BLaER1 treated with 17β-estradiol and CSF1 and Interleukin-3, amounts not matched to agents 10 nM and 100 nM (cell line): ENCODE measurements around the gene GNL1.
"Not testable (repeated sequence)": the region's sequence is repeated elsewhere in the genome, so short reads cannot be mapped to it uniquely, and the experiment has no call there.

Source experiments
- H3K27ac ChIP-seq, 11 experiments: shearing (Covaris generic); formaldehyde crosslinking; 2 replicates each; pipeline ENCODE4 v1.8.1; 2022
- H3K27me3 ChIP-seq, 11 experiments: shearing (Covaris generic); formaldehyde crosslinking; 2 replicates each; pipeline ENCODE4 v1.8.1; 2022
- H3K36me3 ChIP-seq, 11 experiments: shearing (Covaris generic); formaldehyde crosslinking; 2 replicates each; pipeline ENCODE4 v1.8.1; 2022
- H3K4me1 ChIP-seq, 10 experiments: shearing (Covaris generic); formaldehyde crosslinking; 2 replicates each; pipeline ENCODE4 v1.8.1; 2022
- H3K4me2 ChIP-seq, 11 experiments: shearing (Covaris generic); formaldehyde crosslinking; 2 replicates each; pipeline ENCODE4 v1.8.1; 2022
- H3K4me3 ChIP-seq, 10 experiments: shearing (Covaris generic); formaldehyde crosslinking; 2 replicates each; pipeline ENCODE4 v1.8.1; 2022
- H3K9ac ChIP-seq, 11 experiments: shearing (Covaris generic); formaldehyde crosslinking; 2 replicates each; pipeline ENCODE4 v1.8.1; 2022
- H3K9me3 ChIP-seq, 11 experiments: shearing (Covaris generic); formaldehyde crosslinking; replicated peaks in 1 of 11; 2 replicates each; pipeline ENCODE4 v1.8.1; 2022
- H4K20me1 ChIP-seq, 11 experiments: shearing (Covaris generic); formaldehyde crosslinking; 2 replicates each; pipeline ENCODE4 v1.8.1; 2022
- Cebpa-rat ChIP-seq, 11 experiments: shearing (Covaris generic); IDR thresholded peaks; 2 replicates each; pipeline ENCODE4 v1.8.1; 2022

The GNL1 gene

DNA sequence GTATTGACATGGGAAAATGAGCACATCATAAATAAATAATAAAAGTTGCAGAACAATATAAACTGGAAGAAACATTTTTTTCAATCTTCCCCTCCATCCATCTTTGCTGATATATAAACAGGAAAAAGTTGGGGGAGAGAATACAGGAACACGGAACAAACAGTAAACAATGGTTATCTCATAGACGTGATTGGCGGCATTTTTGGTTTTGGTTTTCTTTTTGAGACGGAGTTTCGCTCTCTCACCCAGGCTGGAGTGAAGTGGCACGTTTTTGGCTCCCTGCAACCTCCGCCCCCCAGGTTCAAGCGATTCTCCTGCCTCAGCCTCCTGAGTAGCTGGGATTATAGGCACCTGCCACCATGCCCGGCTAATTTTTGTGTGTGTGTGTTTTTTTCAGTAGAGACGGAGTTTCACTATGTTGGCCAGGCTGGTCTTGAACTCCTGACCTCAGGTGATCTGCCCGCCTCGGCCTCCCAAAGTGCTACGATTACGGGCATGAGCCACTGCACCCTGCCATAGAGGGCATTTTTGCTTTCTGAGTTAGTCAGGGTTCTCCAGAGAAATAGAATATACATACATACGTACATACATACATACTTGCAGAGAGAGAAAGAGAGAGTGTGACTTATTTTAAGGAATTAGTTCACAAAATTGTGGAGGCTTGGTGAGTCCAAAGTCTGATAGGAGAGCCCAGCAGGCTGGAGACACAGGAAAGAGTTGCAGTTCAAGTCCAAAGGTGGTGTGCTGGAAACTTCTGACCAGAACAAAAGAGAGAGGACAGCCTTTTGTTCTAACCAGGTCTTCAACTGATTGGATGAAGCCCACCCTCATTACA lies 22.6 kb downstream of the GNL1 start:
- Histone ChIP-seq H3K9me3 (peaks cover 0 to 16% (median 5%) of the 10 kb centered on the region in 11 experiments; a peak in 8 of 22 replicates), H4K20me1 (no peaks in the 10 kb centered on the region), H3K4me3 (no peak overlapping the region), H3K4me1 (peaks cover 22 to 51% (median 43%) of the 10 kb centered on the region in 10 experiments), H3K27ac (peak overlapping the region in 8 of 11 experiments; percentile 62 to 90 (median 74); a peak in 12 of 22 replicates), H3K9ac (no peak overlapping the region; a peak in 1 of 22 replicates), H3K4me2 (peak overlapping the region in 9 of 11 experiments; percentile 27 to 65 (median 59); a peak in 14 of 22 replicates), H3K27me3 (no peaks in the 10 kb centered on the region), H3K36me3 (no peaks in the 10 kb centered on the region)
- no peak for TF ChIP-seq Cebpa-rat (IDR thresholded peaks at IDR 0.05)

DNA sequence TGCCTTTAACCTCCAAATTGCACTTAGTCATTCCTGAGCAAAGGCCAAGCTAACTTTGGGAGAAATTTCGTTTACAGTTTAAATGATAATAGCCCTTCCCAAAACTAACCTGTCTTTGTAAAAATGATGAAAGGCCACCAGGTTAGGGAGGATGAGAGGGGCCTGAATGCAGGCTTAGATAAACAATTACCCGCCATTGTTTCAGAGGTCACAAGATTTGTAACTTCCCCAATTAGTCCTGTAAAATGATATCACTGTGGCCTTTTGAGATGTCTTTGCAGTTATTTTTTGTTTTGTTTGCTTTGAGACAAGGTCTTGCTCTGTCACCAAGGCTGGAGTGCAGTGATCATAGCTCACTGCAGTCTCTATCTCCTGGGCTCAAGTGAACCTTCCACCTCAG lies 26.3 kb downstream of the GNL1 start:
- Histone ChIP-seq H3K9me3 (peaks cover 0 to 31% (median 20%) of the 10 kb centered on the region in 11 experiments; a peak in 13 of 22 replicates), H3K4me3 (no peak overlapping the region), H3K4me1 (peaks cover 36 to 79% (median 63%) of the 10 kb centered on the region in 10 experiments), H3K4me2 (peak overlapping the region in 9 of 11 experiments; percentile 13 to 85 (median 50); a peak in 14 of 22 replicates), H3K27ac (peak overlapping the region; percentile 2 to 90 (median 84); a peak in 21 of 22 replicates), H3K27me3 (no peaks in the 10 kb centered on the region), H4K20me1 (no peaks in the 10 kb centered on the region), H3K9ac (peak overlapping the region in 5 of 11 experiments; percentile 9 to 72 (median 51); a peak in 8 of 22 replicates), H3K36me3 (no peaks in the 10 kb centered on the region)
- TF ChIP-seq Cebpa-rat (IDR thresholded peaks at IDR 0.05), result no peak

DNA sequence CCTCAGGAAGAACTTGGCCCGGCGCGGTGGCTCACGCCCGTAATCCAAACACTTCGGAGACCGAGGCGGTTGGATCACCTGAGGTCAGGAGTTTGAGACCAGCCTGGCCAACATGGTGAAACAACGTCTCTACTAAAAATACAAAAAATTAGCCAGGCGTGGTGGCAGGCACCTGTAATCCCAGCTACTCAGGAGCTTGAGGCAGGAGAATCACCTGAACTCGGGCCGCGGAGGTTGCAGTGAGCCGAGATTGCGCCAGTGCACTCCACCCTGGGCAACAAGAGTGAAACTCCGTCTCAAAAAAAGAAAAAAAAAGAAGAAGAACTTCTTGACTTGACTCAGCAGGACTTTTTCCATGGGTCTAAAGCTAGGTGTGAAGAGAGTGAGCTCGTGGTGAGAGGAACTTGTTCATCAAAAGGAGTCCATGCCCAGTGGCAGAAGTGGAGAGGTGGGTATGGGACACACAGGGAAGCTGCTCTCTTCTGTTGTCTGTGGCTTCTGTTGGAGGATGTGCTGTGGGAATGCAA lies 26.9 kb downstream of the GNL1 start:
- H3K4me2 ChIP-seq, result peak overlapping the region in 9 of 11 experiments; percentile 13 to 85 (median 50); a peak in 17 of 22 replicates
- H3K4me3 ChIP-seq, H4K20me1 ChIP-seq, H3K36me3 ChIP-seq, H3K27me3 ChIP-seq: not testable (repeated sequence)
- peaks cover 36 to 82% (median 67%) of the 10 kb centered on the region in 10 experiments for H3K4me1 ChIP-seq
- H3K9me3 ChIP-seq, result peaks cover 0 to 31% (median 20%) of the 10 kb centered on the region in 11 experiments; a peak in 13 of 22 replicates
- H3K27ac ChIP-seq, result peak overlapping the region; percentile 80 to 90 (median 84); a peak in 21 of 22 replicates
- peak overlapping the region in 7 of 11 experiments; percentile 9 to 72 (median 33); a peak in 10 of 22 replicates for H3K9ac ChIP-seq

DNA sequence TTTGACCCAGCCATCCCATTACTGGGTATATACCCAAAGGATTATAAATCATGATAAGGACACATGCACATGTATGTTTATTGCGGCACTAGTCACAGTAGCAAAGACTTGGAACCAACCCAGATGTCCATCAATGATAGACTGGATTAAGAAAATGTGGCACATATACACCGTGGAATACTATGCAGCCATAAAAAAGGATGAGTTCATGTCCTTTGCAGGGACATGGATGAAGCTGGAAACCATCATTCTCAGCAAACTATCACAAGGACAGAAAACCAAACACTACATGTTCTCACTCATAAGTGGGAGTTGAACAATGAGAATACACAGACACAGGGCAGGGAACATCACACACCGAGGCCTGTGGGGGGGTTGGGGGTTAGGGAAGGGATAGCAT lies 29.8 kb downstream of the GNL1 start:
- H3K27me3 ChIP-seq, H3K9ac ChIP-seq, H3K4me3 ChIP-seq, H4K20me1 ChIP-seq, H3K36me3 ChIP-seq: not testable (repeated sequence)
- peak overlapping the region in 10 of 11 experiments; percentile 80 to 90 (median 84); a peak in 18 of 22 replicates for H3K27ac ChIP-seq
- peaks cover 19 to 89% (median 48%) of the 10 kb centered on the region in 10 experiments for H3K4me1 ChIP-seq
- peaks cover 0 to 49% (median 39%) of the 10 kb centered on the region in 11 experiments; a peak in 16 of 22 replicates for H3K9me3 ChIP-seq
- H3K4me2 ChIP-seq, result peak overlapping the region in 2 of 11 experiments; percentile 57 to 75; a peak in 2 of 22 replicates

DNA sequence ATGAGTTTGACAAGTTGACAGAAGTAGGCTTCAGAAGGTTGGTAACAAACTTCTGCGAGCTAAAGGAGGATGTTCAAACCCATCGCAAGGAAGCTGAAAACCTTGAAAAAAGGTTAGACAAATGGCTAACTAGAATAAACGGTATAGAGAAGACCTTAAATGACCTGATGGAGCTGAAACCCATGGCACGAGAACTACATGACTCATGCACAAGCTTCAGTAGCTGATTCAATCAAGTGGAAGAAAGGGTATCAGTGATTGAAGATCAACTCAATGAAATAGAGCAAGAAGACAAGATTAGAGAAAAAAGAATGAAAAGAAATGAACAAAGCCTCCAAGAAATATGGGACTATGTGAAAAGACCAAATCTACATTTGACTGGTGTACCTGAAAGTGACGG lies 34.3 kb downstream of the GNL1 start:
- Histone ChIP-seq H3K27ac (peak overlapping the region in 2 of 11 experiments; percentile 17 to 32; a peak in 2 of 22 replicates), H3K9me3 (peaks cover 27 to 81% (median 75%) of the 10 kb centered on the region in 11 experiments), H3K4me2 (peak overlapping the region in 4 of 11 experiments; percentile 11 to 47 (median 34); a peak in 3 of 22 replicates), H3K4me1 (peaks cover 10 to 74% (median 24%) of the 10 kb centered on the region in 10 experiments), H3K36me3 (peaks cover 0 to 27% (median 8%) of the 10 kb centered on the region in 11 experiments; a peak in 9 of 22 replicates)
- not testable (repeated sequence) for H4K20me1 ChIP-seq, H3K9ac ChIP-seq, H3K4me3 ChIP-seq, H3K27me3 ChIP-seq

DNA sequence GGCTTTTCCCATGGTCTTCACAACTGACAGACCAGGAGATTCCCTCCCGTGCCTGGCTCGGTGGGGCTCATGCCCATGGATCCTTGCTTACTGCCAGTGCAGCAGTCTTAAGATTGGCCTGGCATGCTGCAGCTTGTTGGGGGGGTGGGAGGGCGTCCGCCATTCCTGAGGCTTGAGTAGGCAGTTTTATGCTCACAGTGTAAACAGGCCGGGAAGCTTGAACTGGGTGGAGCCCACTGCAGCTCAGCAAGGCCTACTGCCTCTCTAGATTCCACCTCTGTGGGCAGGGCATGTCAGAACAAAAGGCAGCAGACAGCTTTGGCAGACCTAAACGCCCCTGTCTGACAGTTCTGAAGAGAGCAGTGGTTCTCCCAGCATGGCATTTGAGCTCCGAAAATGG lies 35.2 kb downstream of the GNL1 start:
- not testable (repeated sequence) for H3K27me3 ChIP-seq, H3K4me3 ChIP-seq, H3K9ac ChIP-seq, H4K20me1 ChIP-seq
- H3K4me1 ChIP-seq, result peaks cover 10 to 74% (median 26%) of the 10 kb centered on the region in 10 experiments; a peak in 19 of 20 replicates
- peaks cover 27 to 75% (median 70%) of the 10 kb centered on the region in 11 experiments for H3K9me3 ChIP-seq
- peak overlapping the region in 2 of 11 experiments; percentile 14 to 36; a peak in 1 of 22 replicates for H3K4me2 ChIP-seq
- H3K27ac ChIP-seq, result peak overlapping the region in 6 of 11 experiments; percentile 96 to 100 (median 99); a peak in 5 of 22 replicates
- H3K36me3 ChIP-seq, result peaks cover 0 to 27% (median 8%) of the 10 kb centered on the region in 11 experiments; a peak in 9 of 22 replicates

DNA sequence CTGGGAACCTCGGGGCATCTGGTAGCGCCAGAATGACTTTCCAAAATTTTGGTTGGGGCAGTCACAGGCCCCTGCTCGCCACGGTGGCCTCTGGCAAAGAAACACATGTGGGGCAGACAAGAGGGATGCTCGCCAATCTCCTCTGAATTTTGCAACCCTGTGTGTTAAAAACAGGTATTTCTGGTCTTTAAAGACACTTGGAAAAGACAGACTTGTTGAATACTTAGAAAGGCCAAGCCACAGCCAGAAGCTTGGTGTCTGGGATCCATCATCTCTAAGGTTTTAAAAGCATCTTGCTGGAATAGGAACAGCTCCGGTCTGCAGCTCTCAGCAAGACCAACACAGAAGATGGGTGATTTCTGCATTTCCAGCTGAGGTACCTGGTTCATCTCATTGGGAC lies 35.8 kb downstream of the GNL1 start:
- no peak for TF ChIP-seq Cebpa-rat (IDR thresholded peaks at IDR 0.05)
- Histone ChIP-seq H3K4me3 (peak overlapping the region in 1 of 10 experiments; percentile 28; a peak in 1 of 20 replicates), H4K20me1 (no peaks in the 10 kb centered on the region), H3K27ac (peak overlapping the region in 10 of 11 experiments; percentile 95 to 100 (median 99); a peak in 17 of 22 replicates), H3K4me2 (peak overlapping the region in 2 of 11 experiments; percentile 10 to 19; a peak in 2 of 22 replicates), H3K4me1 (peaks cover 14 to 76% (median 30%) of the 10 kb centered on the region in 10 experiments), H3K9ac (no peak overlapping the region), H3K36me3 (peaks cover 0 to 27% (median 8%) of the 10 kb centered on the region in 11 experiments; a peak in 9 of 22 replicates), H3K27me3 (no peaks in the 10 kb centered on the region), H3K9me3 (peaks cover 27 to 73% (median 67%) of the 10 kb centered on the region in 11 experiments)

DNA sequence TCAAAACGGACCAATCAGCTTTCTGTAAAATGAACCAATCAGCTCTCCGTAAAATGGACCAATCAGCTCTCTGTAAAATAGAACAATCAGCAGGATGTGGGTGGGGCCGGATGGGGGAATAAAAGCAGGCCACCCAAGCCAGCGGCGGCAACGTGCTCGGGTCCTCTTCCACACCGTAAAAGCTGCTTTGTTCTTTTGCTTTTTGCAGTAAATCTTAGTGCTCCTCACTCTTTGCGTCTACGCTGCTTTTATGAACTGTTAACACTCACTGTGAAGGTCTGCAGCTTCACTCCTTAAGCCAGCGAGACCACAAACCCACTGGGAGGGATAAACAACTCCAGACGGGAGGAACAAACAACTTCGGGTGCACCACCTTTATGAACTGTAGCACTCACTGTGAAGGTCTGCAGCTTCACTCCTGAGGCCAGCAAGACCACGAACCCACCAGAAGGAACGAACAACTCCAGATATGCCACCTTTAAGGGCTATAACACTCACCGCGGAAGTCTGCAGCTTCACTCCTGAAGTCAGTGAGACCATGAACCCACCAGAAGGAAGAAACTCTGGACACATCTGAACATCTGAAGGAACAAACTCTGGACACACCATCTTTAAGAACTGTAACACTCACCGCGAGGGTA lies 37.7 kb downstream of the GNL1 start:
- H4K20me1 ChIP-seq, result not testable (repeated sequence)

DNA sequence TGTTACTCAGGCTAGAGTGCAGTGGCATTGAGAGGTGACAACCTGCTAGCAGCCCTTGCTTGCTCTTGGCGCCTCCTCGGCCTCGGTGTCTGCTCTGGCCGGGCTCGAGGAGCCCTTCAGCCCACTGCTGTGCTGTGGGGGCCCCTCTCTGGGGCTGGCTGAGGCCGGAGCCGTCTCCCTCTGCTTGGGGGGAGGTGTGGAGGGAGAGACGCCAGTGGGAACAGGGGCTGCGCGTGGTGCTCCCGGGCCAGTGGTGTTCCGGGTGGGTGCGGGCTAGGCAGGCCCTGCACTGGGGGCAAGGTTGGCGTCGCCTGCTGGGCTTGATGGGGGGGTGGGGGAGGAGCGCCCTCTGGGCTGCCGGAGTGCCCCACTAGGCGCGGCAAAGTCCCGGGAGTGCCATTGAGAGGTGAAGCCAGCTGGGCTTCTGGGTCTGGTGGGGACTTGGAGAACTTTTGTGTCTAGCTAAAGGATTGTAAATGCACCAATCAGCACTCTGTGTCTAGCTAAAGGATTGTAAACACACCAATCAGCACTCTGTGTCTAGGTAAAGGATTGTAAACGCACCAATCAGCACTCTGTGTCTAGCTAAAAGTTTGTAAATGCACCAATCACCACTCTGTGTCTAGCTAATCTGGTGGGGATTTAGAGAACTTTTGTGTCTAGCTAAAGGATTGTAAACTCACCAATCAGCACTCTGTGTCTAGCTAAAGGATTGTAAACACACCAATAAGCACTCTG lies 38.4 kb downstream of the GNL1 start:
- Histone ChIP-seq H3K36me3 (peaks cover 0 to 27% (median 8%) of the 10 kb centered on the region in 11 experiments; a peak in 9 of 22 replicates), H3K4me3 (peak overlapping the region in 8 of 10 experiments; percentile 3 to 56 (median 20); a peak in 10 of 20 replicates), H3K9me3 (peaks cover 27 to 75% (median 66%) of the 10 kb centered on the region in 11 experiments), H3K9ac (peak overlapping the region in 10 of 11 experiments; percentile 84 to 94 (median 88); a peak in 19 of 22 replicates), H3K27ac (peak overlapping the region; percentile 95 to 100 (median 99)), H3K4me1 (peaks cover 38 to 78% (median 49%) of the 10 kb centered on the region in 10 experiments), H3K4me2 (peak overlapping the region; percentile 19 to 96 (median 64); a peak in 20 of 22 replicates)
- not testable (repeated sequence) for H3K27me3 ChIP-seq, H4K20me1 ChIP-seq

More for the DNA sequence above, 37.7 kb downstream of the GNL1 start:
- Histone ChIP-seq H3K27ac (peak overlapping the region in 10 of 11 experiments; percentile 95 to 100 (median 99); a peak in 20 of 22 replicates), H3K36me3 (peaks cover 0 to 27% (median 8%) of the 10 kb centered on the region in 11 experiments; a peak in 9 of 22 replicates), H3K9ac (peak overlapping the region in 2 of 11 experiments; percentile 87 to 94; a peak in 6 of 22 replicates), H3K4me3 (peak overlapping the region in 5 of 10 experiments; percentile 22 to 28 (median 25); a peak in 5 of 20 replicates), H3K4me1 (peaks cover 31 to 77% (median 44%) of the 10 kb centered on the region in 10 experiments), H3K4me2 (peak overlapping the region in 4 of 11 experiments; percentile 1 to 35 (median 21); a peak in 2 of 22 replicates), H3K9me3 (peaks cover 27 to 77% (median 70%) of the 10 kb centered on the region in 11 experiments)
- H3K27me3 ChIP-seq, result not testable (repeated sequence)
